Mesenchymal stem cell (in vitro differentiated cells and primary cell): ENCODE data around the gene TMEM132A.
"Not testable (repeated sequence)": the region's sequence is repeated elsewhere in the genome, so short reads cannot be mapped to it uniquely, and the experiment has no call there.

ENCODE experiments used
- DNase-seq: peaks from one replicate; pipeline ENCODE4 v3.0.0-alpha.2; 2013
- H2AFZ ChIP-seq: one replicate; pipeline ENCODE4 v1.6.1; 2013; ENCODE audit warnings: low read depth, mild to moderate bottlenecking, control low read depth, inconsistent platforms, low read length, moderate library complexity
- H2AK5ac ChIP-seq: 2 replicates; pipeline ENCODE4 v1.6.1; 2013; ENCODE audit warnings: low read length, moderate library complexity, mild to moderate bottlenecking, inconsistent platforms; ENCODE audit not compliant: severe bottlenecking
- H2BK120ac ChIP-seq: one replicate; pipeline ENCODE4 v1.6.1; 2013; ENCODE audit warnings: low read depth, mild to moderate bottlenecking, inconsistent platforms, low read length, moderate library complexity
- H2BK12ac ChIP-seq, 2 experiments: one replicate each; pipeline ENCODE4 v1.6.1; 2013; ENCODE audit warnings: inconsistent platforms in 2 of 2, low read length in 2 of 2, mild to moderate bottlenecking in 2 of 2, moderate library complexity in 2 of 2, control low read depth in 1 of 2
- H2BK15ac ChIP-seq: one replicate; pipeline ENCODE4 v1.6.1; 2013; ENCODE audit warnings: mild to moderate bottlenecking, low read depth, inconsistent platforms; ENCODE audit not compliant: poor library complexity, severe bottlenecking
- H2BK5ac ChIP-seq: 2 replicates; pipeline ENCODE4 v1.6.1; 2013; ENCODE audit warnings: low read depth, mild to moderate bottlenecking, low read length, control low read depth, inconsistent platforms; ENCODE audit not compliant: poor library complexity, severe bottlenecking
- H3K14ac ChIP-seq, 2 experiments: one replicate each; pipeline ENCODE4 v1.6.1; 2013; ENCODE audit warnings: inconsistent platforms in 2 of 2, low read length in 2 of 2, control low read depth in 1 of 2, mild to moderate bottlenecking in 1 of 2, moderate library complexity in 1 of 2
- H3K18ac ChIP-seq, 2 experiments: one replicate each; pipeline ENCODE4 v1.6.1; 2013; ENCODE audit warnings: inconsistent platforms in 2 of 2, low read length in 2 of 2, control low read depth in 1 of 2, low read depth in 1 of 2, mild to moderate bottlenecking in 1 of 2
- H3K23ac ChIP-seq, 2 experiments: one replicate each; pipeline ENCODE4 v1.6.1; 2013; ENCODE audit warnings: inconsistent platforms in 2 of 2, low read length in 2 of 2, mild to moderate bottlenecking in 2 of 2, moderate library complexity in 2 of 2, control low read depth in 1 of 2
- H3K27ac ChIP-seq: 2 replicates; pipeline ENCODE4 v1.5.1; 2013; ENCODE audit warnings: mild to moderate bottlenecking, moderate library complexity, low read length, control low read depth, inconsistent platforms; ENCODE audit not compliant: poor library complexity, severe bottlenecking
- H3K27me3 ChIP-seq, 2 experiments: 2 replicates each; pipeline versions ENCODE4 v1.6.1 to v1.7.0; 2013; ENCODE audit warnings: low read length in 2 of 2, mild to moderate bottlenecking in 2 of 2, moderate library complexity in 2 of 2, control low read depth in 1 of 2, inconsistent platforms in 1 of 2; ENCODE audit not compliant: control insufficient read depth in 1 of 2, insufficient read depth in 1 of 2
- H3K36me3 ChIP-seq, 2 experiments: 2 replicates each; pipeline versions ENCODE4 v1.6.1 to v1.7.0; 2013; ENCODE audit warnings: low read length in 2 of 2, control low read depth in 1 of 2, inconsistent platforms in 1 of 2, low read depth in 1 of 2, mild to moderate bottlenecking in 1 of 2; ENCODE audit not compliant: insufficient read depth in 2 of 2, control insufficient read depth in 1 of 2
- H3K4ac ChIP-seq, 2 experiments: one replicate each; pipeline ENCODE4 v1.6.1; 2013; ENCODE audit warnings: inconsistent platforms in 2 of 2, low read length in 2 of 2, mild to moderate bottlenecking in 2 of 2, moderate library complexity in 2 of 2, control low read depth in 1 of 2, low read depth in 1 of 2
- H3K4me1 ChIP-seq: 2 replicates; pipeline ENCODE4 v1.6.1; 2013; ENCODE audit warnings: low read depth, low read length, control low read depth; ENCODE audit not compliant: control insufficient read depth, insufficient read depth
- H3K4me2 ChIP-seq: 2 replicates; pipeline ENCODE4 v1.6.1; 2013; ENCODE audit warnings: low read length, mild to moderate bottlenecking, inconsistent platforms; ENCODE audit not compliant: poor library complexity, severe bottlenecking
- H3K4me3 ChIP-seq, 2 experiments: 2 replicates each; pipeline versions ENCODE4 v1.5.1 to v1.7.0; 2013; ENCODE audit warnings: low read length in 2 of 2, mild to moderate bottlenecking in 2 of 2, control low read depth in 1 of 2, low read depth in 1 of 2; ENCODE audit not compliant: insufficient read depth in 1 of 2
- H3K79me1 ChIP-seq: replicated peaks from 2 replicates; pipeline ENCODE4 v1.6.1; 2013; ENCODE audit warnings: mild to moderate bottlenecking, control low read depth, low read length, inconsistent platforms; ENCODE audit not compliant: poor library complexity, severe bottlenecking
- H3K9ac ChIP-seq: 2 replicates; pipeline ENCODE4 v1.7.0; 2013; ENCODE audit warnings: mild to moderate bottlenecking, low read length, moderate library complexity
- H3K9me3 ChIP-seq: 2 replicates; pipeline ENCODE4 v1.7.0; 2013; ENCODE audit warnings: mild to moderate bottlenecking, low read length; ENCODE audit not compliant: control insufficient read depth
- H4K8ac ChIP-seq: one replicate; pipeline ENCODE4 v1.6.1; 2013; ENCODE audit warnings: inconsistent platforms, mild to moderate bottlenecking, low read length, moderate library complexity
- H4K91ac ChIP-seq: one replicate; pipeline ENCODE4 v1.6.1; 2013; ENCODE audit warnings: mild to moderate bottlenecking, low read length, inconsistent platforms
- WGBS: methylation state at CpG from one replicate; pipeline ENCODE4 v1.1.7; 2013; ENCODE audit warnings: mixed read lengths; 5-methylcytosine and 5-hydroxymethylcytosine counted together

TMEM132A gene

GRCh38 chr11:60906132-60906972 lies 17.9 kb upstream of the TMEM132A start, which contains the start of gene PRPF19:
TSS of gene PRPF19 (minus strand) at chr11:60906585. CDS start at chr11:60906382, 203 bp downstream.
- no peak within 1 kb of the TSS for H2BK15ac ChIP-seq
- H3K4me1 ChIP-seq: peaks cover 4% of the 10 kb centered on the region
- H3K4ac ChIP-seq: peak within 1 kb of the TSS; percentile 24 to 75
- H2AFZ ChIP-seq: peak within 1 kb of the TSS; percentile 72
- peak within 1 kb of the TSS; percentile 89 for H3K9ac ChIP-seq
- peak; percentile 98 for DNase-seq
- H3K36me3 ChIP-seq: peaks cover 22 to 25% of the 10 kb centered on the region in 2 experiments
- under 1% methylated on average over 75 of the region's 75 CpGs for WGBS
- H3K27ac ChIP-seq: peak within 1 kb of the TSS; percentile 48
- peak within 1 kb of the TSS; percentile 74 for H4K91ac ChIP-seq
- H3K27me3 ChIP-seq: peaks cover 11 to 15% of the 10 kb centered on the region in 2 experiments
- H3K9me3 ChIP-seq: no peaks in the 10 kb centered on the region
- H4K8ac ChIP-seq: peak within 1 kb of the TSS; percentile 86
- no peak within 1 kb of the TSS for H2BK12ac ChIP-seq
- peak within 1 kb of the TSS; percentile 91 to 94 for H3K4me3 ChIP-seq
- peak within 1 kb of the TSS; percentile 58 for H2BK120ac ChIP-seq
- H2BK5ac ChIP-seq: no peak within 1 kb of the TSS
- H2AK5ac ChIP-seq: no peak within 1 kb of the TSS
- H3K14ac ChIP-seq: no peak within 1 kb of the TSS
- H3K79me1 ChIP-seq: peaks cover 13% of the 10 kb centered on the region
- peak within 1 kb of the TSS; percentile 60 to 67 for H3K18ac ChIP-seq
- peak within 1 kb of the TSS; percentile 89 for H3K4me2 ChIP-seq
- H3K23ac ChIP-seq: no peak within 1 kb of the TSS

- Histone ChIP-seq H3K18ac (no peak overlapping the region), H4K91ac (no peak overlapping the region), H2AK5ac (no peak overlapping the region), H2BK12ac (no peak overlapping the region), H3K9ac (no peak overlapping the region), H2BK120ac (no peak overlapping the region), H3K23ac (no peak overlapping the region), H3K36me3 (peaks cover 0 to under 1% of the 10 kb centered on the region in 2 experiments), H3K4me1 (peaks cover 13% of the 10 kb centered on the region), H3K9me3 (no peaks in the 10 kb centered on the region), H3K79me1 (no peaks in the 10 kb centered on the region), H4K8ac (no peak overlapping the region), H3K27me3 (peaks cover 14 to 15% of the 10 kb centered on the region in 2 experiments), H2BK15ac (no peak overlapping the region), H3K4me3 (no peak overlapping the region), H2BK5ac (no peak overlapping the region), H3K14ac (no peak overlapping the region), H3K4ac (no peak overlapping the region), H3K4me2 (no peak overlapping the region), H2AFZ (no peak overlapping the region), H3K27ac (no peak overlapping the region)
- WGBS: 7% methylated on average over 1 of the region's 1 CpG
- no peak for DNase-seq
These were observed 15.5 kb upstream of the TMEM132A start for GRCh38 chr11:60908803-60909202.

GRCh38 chr11:60909680-60910280 lies 14.5 kb upstream of the TMEM132A start:
- not testable (repeated sequence) for H3K18ac ChIP-seq, H2AFZ ChIP-seq, H2BK5ac ChIP-seq, H3K4ac ChIP-seq, H2AK5ac ChIP-seq, H4K91ac ChIP-seq, H3K23ac ChIP-seq, H3K27ac ChIP-seq, H4K8ac ChIP-seq, H3K4me2 ChIP-seq, H3K79me1 ChIP-seq, H3K36me3 ChIP-seq, H3K14ac ChIP-seq, DNase-seq, H2BK12ac ChIP-seq, H2BK15ac ChIP-seq, H3K9me3 ChIP-seq, H3K4me3 ChIP-seq, H3K9ac ChIP-seq, H2BK120ac ChIP-seq
- WGBS: 51% methylated on average over 3 of the region's 3 CpGs
- Histone ChIP-seq H3K27me3 (peaks cover 14 to 15% of the 10 kb centered on the region in 2 experiments), H3K4me1 (peaks cover 15% of the 10 kb centered on the region)

- peaks cover 3% of the 10 kb centered on the region for H3K79me1 ChIP-seq
- no peak overlapping the region for H3K18ac ChIP-seq
- H3K9ac ChIP-seq: no peak overlapping the region
- no peak overlapping the region for H2BK5ac ChIP-seq
- no peak overlapping the region for H4K91ac ChIP-seq
- no peaks in the 10 kb centered on the region for H3K36me3 ChIP-seq
- no peak overlapping the region for H2AK5ac ChIP-seq
- WGBS: 79% methylated on average over 3 of the region's 3 CpGs
- no peak overlapping the region for H2BK15ac ChIP-seq
- no peak overlapping the region for H4K8ac ChIP-seq
- DNase-seq: no peak
- no peak overlapping the region for H2BK120ac ChIP-seq
- no peak overlapping the region for H3K14ac ChIP-seq
- no peaks in the 10 kb centered on the region for H3K9me3 ChIP-seq
- no peak overlapping the region for H3K4me3 ChIP-seq
- H3K4me2 ChIP-seq: no peak overlapping the region
- peaks cover 13% of the 10 kb centered on the region for H3K4me1 ChIP-seq
- H3K23ac ChIP-seq: no peak overlapping the region
- no peak overlapping the region for H3K4ac ChIP-seq
- no peak overlapping the region for H3K27ac ChIP-seq
- H3K27me3 ChIP-seq: peaks cover 14 to 15% of the 10 kb centered on the region in 2 experiments
- H2AFZ ChIP-seq: no peak overlapping the region
- no peak overlapping the region for H2BK12ac ChIP-seq
These were observed 14.0 kb upstream of the TMEM132A start for GRCh38 chr11:60910281-60910687.
